Fibroblast of skin of scalp (primary cell): ENCODE data around the gene RBM5. TPM values are rescaled to one million over a fixed set of nuclear protein-coding genes. Genes with fewer than 3 reads are reported as not detected.
"Not testable (repeated sequence)": the region's sequence is repeated elsewhere in the genome, so short reads cannot be mapped to it uniquely, and the experiment has no call there.

Experiments
- DNase-seq: peaks from one replicate; pipeline ENCODE4 v3.0.0-alpha.2; 2013
- polyA plus RNA-seq, 2 experiments: library from polyadenylated mRNA; unstranded; fragments of 120-200 nt; gene quantifications; one replicate each; pipeline ENCODE4 v1.2.1, GENCODE V29; 2013; ENCODE audit not compliant: insufficient read length in 2 of 2

Gene RBM5
- 85.7 TPM for polyA plus RNA-seq (2013, experiment 1 of 2; ENCODE audit: insufficient read length)
- 91.1 TPM for polyA plus RNA-seq (2013, experiment 2 of 2; ENCODE audit: insufficient read length)

DNA sequence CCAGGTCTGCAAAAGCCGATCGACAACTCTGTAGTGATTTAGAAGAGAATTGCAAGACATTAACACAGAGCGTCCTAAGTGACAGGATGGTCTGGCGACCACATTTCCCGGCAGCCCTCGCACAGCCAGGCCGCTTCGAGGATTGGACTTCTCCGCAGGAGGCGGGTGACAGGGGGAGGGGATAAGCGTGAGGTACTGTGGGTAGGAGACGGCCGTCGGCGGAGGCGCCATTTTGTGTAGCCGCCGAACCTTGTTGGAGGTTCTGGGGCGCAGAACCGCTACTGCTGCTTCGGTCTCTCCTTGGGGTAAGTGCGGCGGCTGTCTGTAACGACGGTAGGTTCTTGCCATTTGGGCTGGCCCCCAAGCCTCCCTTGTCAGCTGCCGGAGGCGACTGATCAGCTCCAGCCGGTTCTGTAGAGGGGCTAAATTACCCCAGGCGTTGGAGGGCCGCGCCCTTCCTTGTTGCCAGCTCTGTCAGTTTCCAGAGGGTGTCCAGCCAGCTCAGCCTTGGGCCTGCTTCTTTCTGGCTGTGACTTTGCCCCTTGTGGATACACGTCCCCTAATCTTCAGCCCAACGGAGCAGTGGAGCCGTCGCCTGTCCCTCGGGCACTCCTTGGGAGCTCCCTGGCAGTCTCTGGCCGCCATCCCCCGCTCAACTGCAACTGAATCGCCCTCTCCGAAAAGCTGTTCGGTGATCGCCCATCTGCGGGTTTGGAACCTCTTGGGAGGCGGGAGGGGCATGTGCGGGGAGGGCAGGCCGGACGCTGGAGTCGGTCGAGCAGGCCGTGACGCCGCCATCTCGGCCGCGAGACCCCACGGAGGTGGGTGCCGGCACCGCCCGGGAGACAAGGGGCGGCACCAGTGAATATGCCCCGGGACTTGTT lies at the start of gene RBM5:
RBM5 (plus strand) TSS at position 195 of the 884 bp plus-strand sequence. CDS start 1,516 bp downstream, outside the sequence.
- peak; percentile 94 for DNase-seq

DNA sequence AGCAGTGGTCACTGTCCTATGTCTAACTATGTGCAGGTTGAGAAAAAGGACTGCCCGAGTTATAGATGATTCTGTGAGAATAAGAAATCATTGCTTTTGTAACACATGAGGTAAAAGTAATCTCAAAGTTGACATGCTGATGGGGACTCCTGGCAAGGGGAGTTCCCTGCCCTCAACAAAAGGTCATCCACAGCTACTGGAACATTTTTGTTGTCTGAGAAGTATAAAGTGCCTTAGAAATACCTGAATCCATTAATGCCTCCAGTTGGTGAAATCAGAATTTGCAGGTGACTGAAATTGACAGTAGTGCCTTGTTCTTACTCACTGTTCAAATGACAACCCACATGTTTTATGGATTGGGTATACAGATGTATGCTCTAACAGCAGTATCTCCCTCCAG lies 43.7 kb upstream of the RBM5 start:
- DNase-seq = no peak

DNA sequence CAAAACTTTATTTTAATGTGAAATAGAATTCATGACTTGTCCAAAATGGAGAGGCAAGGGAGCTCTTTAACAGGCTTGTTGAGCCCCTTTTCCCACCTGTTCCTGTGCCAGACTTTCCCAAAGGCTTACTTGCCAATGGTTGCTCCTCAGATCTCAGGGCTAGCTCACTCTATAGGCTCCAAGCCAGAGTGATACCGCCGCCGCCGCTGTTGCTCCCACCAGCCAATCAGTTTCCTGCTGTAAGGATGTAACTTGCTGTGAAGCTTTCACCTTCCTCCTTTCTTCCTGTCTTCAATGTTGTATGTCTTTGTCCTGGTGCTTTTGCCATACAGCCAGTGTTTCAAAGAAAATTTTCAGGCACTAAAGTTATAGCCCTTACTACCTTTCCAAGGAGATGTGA lies 41.3 kb upstream of the RBM5 start:
- no peak for DNase-seq

GRCh38 chr3:50050361-50050760 lies 38.4 kb upstream of the RBM5 start:
- DNase-seq = peak; percentile 84

- DNase-seq = no peak
These were observed 31.0 kb upstream of the RBM5 start for GRCh38 chr3:50057756-50058155.

DNA sequence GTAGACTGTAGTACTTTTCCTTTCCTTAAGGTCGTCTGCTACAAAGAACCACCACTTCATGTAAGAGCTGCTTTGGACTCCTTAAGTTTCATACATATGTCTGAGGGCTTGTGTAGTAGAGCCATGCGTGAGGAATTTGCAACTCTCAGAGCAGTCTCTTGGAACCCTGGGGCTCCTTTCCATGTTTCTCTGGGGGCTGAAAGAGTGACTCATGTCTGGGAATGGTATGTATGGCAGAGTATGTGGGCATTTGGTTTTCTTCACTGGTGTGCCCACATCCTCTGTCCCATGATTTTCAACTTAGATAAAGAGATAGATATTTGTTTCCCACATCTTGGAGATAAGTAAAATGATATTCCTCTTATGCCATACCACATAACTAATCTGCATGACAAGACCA lies 20.6 kb upstream of the RBM5 start:
- peak; percentile 87 for DNase-seq

- DNase-seq = no peak
These were observed 10.6 kb upstream of the RBM5 start for GRCh38 chr3:50078091-50078490.

- DNase-seq = no peak
These were observed 10.1 kb upstream of the RBM5 start for GRCh38 chr3:50078622-50079021.

- not testable (repeated sequence) for DNase-seq
These were observed 3.8 kb upstream of the RBM5 start for GRCh38 chr3:50084951-50085350.

DNA sequence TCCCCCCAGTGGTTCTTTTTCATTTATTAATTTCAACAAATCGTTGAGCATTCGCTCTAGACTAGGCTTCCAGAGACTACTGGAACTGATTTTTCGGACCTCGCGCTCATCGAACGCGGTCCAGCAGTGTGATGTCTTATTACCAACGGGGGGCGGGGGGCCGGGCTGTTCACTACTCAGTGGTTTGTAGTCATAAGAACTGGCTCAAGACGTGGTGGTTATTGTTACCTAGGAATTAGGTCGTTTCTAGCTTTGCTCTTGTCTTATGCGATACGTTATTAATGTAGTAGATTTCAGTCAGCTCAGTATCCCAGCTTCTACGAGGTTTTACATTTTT lies 858 bp downstream of the RBM5 start:
- DNase-seq = peak; percentile 27

GRCh38 chr3:50090984-50091383 lies 2.3 kb downstream of the RBM5 start:
- DNase-seq = no peak

DNA sequence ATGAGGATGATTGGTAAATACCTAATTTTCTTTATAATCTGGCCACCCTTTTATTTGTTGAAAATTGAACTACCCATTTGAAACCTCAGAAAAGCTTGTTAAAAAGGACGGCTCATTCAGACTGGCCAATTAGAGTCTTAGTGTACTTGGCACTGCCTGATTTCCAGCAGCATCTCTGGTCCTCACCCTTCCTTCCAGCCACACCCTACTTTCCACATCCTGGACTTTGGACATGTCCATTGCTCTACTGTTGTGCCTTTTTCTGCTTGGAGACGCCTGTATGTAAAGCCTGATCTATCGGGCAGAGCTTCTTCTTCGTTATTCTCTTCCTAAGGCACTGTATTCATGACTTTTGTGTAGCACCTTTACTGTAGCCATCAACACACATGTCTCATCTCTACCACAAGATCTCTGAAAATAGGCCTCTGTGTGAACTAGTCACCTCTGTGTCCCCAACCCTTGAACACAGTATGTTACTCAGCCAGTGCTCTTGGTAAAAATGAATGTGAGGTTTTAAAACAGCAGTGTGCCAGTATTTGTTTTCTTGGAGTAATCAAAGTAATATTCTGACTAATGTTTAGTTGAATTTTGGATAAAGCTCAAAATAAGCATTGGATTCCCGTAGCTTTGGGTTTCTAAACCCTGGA lies 6.8 kb downstream of the RBM5 start:
- no peak for DNase-seq

- DNase-seq = no peak
These were observed 11.7 kb downstream of the RBM5 start for GRCh38 chr3:50100386-50100785.

DNA sequence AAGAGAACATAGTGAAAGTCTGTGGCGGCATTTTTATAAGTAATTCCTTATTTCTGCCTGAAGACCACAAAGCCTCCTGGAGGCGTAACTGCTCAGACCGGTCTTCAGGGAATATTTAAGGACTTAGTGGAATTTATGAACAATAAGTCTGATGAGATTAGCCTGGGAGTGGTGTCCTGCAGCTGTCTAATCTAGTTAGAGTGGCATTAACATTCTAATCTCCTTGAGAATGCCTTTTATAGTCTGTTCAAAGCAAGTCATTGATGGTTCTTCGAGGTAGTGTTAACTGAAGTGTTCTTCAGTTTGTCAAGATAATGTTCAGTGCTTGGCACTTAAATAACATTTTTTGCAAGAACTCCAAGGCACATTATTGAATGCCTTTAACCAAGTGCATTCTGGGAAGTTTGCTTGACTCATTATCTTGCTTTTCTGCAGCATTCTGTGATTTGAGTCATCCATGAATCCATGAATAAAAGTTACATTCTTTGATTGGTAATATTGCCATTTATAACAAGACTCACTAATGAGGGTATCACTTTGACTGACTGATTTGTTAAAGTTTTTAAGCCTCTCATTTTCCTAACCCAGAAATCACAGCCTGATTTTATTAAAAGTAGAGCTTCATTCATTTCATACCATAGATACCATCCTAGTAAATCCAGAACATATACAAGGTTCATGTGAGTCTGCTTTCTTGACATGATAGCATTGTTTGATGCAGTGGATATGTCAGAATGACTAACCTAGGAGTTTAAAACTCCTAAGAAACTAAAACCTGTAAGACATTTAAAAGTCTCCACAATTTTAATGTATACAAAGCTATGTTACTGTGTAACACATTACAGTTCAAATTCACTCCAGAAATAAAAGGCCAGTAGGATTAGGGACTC lies 12.5 kb downstream of the RBM5 start:
- peak; percentile 35 for DNase-seq

DNA sequence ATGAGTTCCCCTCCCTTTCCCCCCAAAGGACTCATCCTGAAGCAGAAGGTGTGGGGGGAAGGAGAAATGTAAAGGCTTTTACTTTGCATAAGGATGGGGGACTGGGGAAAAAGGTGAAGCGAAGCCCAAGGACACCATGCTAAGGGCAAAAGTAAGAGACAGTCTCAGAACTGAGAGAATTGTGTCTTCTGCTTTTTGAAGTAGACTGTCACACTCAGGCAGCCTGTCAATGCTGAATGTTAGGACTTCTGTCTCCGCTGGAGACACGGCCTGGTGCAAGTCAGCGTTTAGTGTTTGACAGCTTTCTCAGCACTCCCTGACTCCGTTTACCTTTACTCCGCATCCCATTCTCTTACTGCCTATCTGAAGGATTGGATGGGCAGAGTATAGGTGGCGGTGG lies 13.8 kb downstream of the RBM5 start:
- no peak for DNase-seq

GRCh38 chr3:50111757-50112156 lies 23.0 kb downstream of the RBM5 start:
- no peak for DNase-seq

DNA sequence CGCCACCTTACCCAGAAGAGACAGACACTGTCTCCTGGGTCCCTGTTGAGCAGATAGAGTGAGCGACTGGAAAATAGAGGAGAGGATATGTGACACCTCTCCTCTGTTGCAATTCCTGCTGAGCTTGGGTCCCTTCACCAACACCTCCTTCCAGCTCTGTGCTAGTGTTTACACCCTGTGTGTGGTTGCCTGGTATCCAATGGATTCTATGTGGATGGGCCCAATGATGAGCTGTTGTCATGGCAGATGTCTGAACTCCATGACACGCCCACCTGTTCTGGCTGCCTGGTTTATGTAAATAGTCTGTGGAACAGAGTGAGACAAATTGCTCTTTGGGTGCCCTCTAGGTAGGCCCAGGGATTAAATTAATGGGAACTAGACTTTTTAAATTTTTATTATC lies 23.7 kb downstream of the RBM5 start:
- no peak for DNase-seq

- no peak for DNase-seq
These were observed 28.4 kb downstream of the RBM5 start for GRCh38 chr3:50117120-50117519.

DNA sequence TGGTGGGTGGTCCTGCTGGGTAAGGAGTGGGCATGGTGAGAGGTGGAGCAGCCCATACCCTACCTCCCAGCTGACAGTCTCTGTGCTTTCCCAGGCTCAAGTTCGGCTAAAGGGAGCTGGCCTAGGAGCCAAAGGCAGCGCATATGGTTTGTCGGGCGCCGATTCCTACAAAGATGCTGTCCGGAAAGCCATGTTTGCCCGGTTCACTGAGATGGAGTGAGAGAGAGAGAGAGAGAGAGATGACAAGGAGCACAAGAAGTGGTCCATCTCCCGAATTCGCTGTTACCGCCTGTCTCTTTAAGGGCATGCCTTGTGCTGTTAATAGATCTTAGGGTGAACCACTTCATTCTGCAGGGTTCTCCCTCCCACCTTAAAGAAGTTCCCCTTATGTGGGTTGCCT lies 29.5 kb downstream of the RBM5 start:
- no peak for DNase-seq

DNA sequence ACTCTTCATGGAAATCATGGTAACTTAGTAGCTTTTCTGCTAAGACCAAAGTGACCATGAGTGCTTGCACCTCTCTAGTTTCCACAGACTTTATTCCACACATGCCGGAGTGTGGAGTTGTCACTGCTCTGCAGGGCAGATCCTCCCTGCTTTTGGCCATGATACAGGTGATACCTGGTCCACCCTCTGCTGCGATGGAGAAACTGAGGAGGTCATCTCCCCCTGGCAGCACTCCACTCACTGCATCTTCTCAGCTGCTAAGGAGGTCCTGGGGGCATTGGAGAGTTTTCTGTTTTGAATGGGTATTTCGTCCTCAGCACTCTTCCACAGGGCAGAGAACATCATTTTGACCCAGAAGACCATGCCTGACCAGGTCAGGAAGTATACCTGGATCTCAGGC lies 31.1 kb downstream of the RBM5 start:
- DNase-seq = no peak

- no peak for DNase-seq
These were observed 31.8 kb downstream of the RBM5 start for GRCh38 chr3:50120364-50121071.
